B cell (primary cell): ENCODE measurements around the gene KRTAP10-12. TPM values are rescaled to one million over a fixed set of nuclear protein-coding genes. Genes with fewer than 3 reads are reported as not detected.

ENCODE experiments used
- ATAC-seq: fragments of 200-7000 bp; cut with Tn5 transposase; one replicate; pipeline ENCODE4 v1.10.0; 2021; ENCODE audit warnings: low read depth, mild to moderate bottlenecking, moderate number of reproducible peaks, moderate library complexity
- CTCF ChIA-PET: fragments of 350-600 bp; sonication (Branson Sonifier 250); formaldehyde crosslinking; loops from one replicate; lab custom pipeline; 2021; ENCODE audit warnings: antibody characterized with exemption, inconsistent platforms; lab: Charles Lee
- POLR2A ChIA-PET: fragments of 350-600 bp; sonication (Branson Sonifier 250); formaldehyde crosslinking; loops from one replicate; lab custom pipeline; 2021; ENCODE audit warnings: antibody characterized with exemption; lab: Charles Lee
- DNase-seq: peaks from one replicate; pipeline ENCODE4 v3.0.0; 2013
- H2AFZ ChIP-seq: 2 replicates; pipeline ENCODE4 v1.6.1; 2012; ENCODE audit warnings: mild to moderate bottlenecking, low read depth, low read length; ENCODE audit not compliant: insufficient read depth, poor library complexity, severe bottlenecking
- H3K27ac ChIP-seq, 2 donors: 1 replicate in 1 of 2; 2 replicates in 1 of 2; pipeline ENCODE4 v1.5.1; 2012 to 2013; ENCODE audit warnings: low read length in 2 of 2, mild to moderate bottlenecking in 2 of 2, moderate library complexity in 1 of 2
- H3K27me3 ChIP-seq, 4 experiments: fragments of 200-600 bp in 1 of 4; sonication (generic) in 1 of 4; replicated peaks in 1 of 4; 1 replicate in 2 of 4; 2 replicates in 2 of 4; pipeline versions ENCODE4 v1.6.1 to v1.7.0; 2013 to 2016; ENCODE audit warnings: low read length in 3 of 4, mild to moderate bottlenecking in 2 of 4, mixed read lengths in 1 of 4, moderate library complexity in 1 of 4; ENCODE audit not compliant: insufficient read depth in 4 of 4, control insufficient read depth in 3 of 4; ENCODE audit errors: control extremely low read depth in 1 of 4
- H3K36me3 ChIP-seq, 2 experiments: replicated peaks in 1 of 2; 1 replicate in 1 of 2; 2 replicates in 1 of 2; pipeline versions ENCODE4 v1.6.1 to v1.7.1; 2013; ENCODE audit warnings: low read length in 1 of 2; ENCODE audit not compliant: insufficient read depth in 2 of 2, control insufficient read depth in 1 of 2; ENCODE audit errors: control extremely low read depth in 1 of 2, extremely low read depth in 1 of 2
- H3K4me1 ChIP-seq, 2 donors: fragments of 200-600 bp in 1 of 2; sonication (generic) in 1 of 2; 1 replicate in 1 of 2; 2 replicates in 1 of 2; pipeline versions ENCODE4 v1.5.1 to v1.6.1; 2013 to 2017; ENCODE audit warnings: low read length in 2 of 2; ENCODE audit not compliant: control insufficient read depth in 2 of 2, insufficient read depth in 2 of 2
- H3K4me2 ChIP-seq: replicated peaks from 2 replicates; pipeline ENCODE3; 2012; ENCODE audit warnings: mild to moderate bottlenecking, low read depth, low read length; ENCODE audit not compliant: poor library complexity, severe bottlenecking
- H3K4me3 ChIP-seq, 5 experiments: fragments of 200-600 bp in 1 of 5; sonication (generic) in 1 of 5; 1 replicate in 3 of 5; 2 replicates in 2 of 5; pipeline versions ENCODE4 v1.5.1 to v1.7.0; 2011 to 2016; ENCODE audit warnings: low read length in 4 of 5, mild to moderate bottlenecking in 4 of 5, low read depth in 2 of 5, control low read depth in 1 of 5, moderate library complexity in 1 of 5; ENCODE audit not compliant: insufficient read depth in 1 of 5; ENCODE audit errors: control extremely low read depth in 1 of 5, extremely low read depth in 1 of 5
- H3K79me2 ChIP-seq: fragments of 200-600 bp; sonication (generic); one replicate; pipeline ENCODE4 v1.6.0; 2016; ENCODE audit warnings: low read length; ENCODE audit not compliant: control insufficient read depth, insufficient read depth
- H3K9ac ChIP-seq: fragments of 200-600 bp; sonication (generic); 2 replicates; pipeline ENCODE4 v1.6.1; 2017; ENCODE audit warnings: mild to moderate bottlenecking, low read length, moderate library complexity
- H3K9me3 ChIP-seq, 3 donors: one replicate each; pipeline versions ENCODE4 v1.6.1 to v1.7.1; 2013; ENCODE audit warnings: low read length in 2 of 3; ENCODE audit not compliant: control insufficient read depth in 2 of 3, insufficient read depth in 1 of 3; ENCODE audit errors: control extremely low read depth in 1 of 3
- H4K20me1 ChIP-seq: 2 replicates; pipeline ENCODE4 v1.6.0; 2012; ENCODE audit warnings: mild to moderate bottlenecking, low read length; ENCODE audit not compliant: insufficient read depth, control insufficient read depth, poor library complexity, severe bottlenecking
- H3K27ac Mint-ChIP-seq: one replicate; pipeline ENCODE4 v1.8.0; 2021; ENCODE audit warnings: mixed read lengths
- H3K27me3 Mint-ChIP-seq: one replicate; pipeline ENCODE4 v1.8.0; 2021; ENCODE audit warnings: mixed read lengths
- H3K4me1 Mint-ChIP-seq: one replicate; pipeline ENCODE4 v1.8.0; 2021; ENCODE audit warnings: mixed read lengths
- H3K4me3 Mint-ChIP-seq: one replicate; pipeline ENCODE4 v1.8.0; 2021; ENCODE audit warnings: mixed read lengths
- H3K9me3 Mint-ChIP-seq: one replicate; pipeline ENCODE4 v1.8.0; 2022; ENCODE audit warnings: mixed read lengths; ENCODE audit not compliant: insufficient read depth
- CTCF ChIP-seq: fragments of 200-600 bp; IDR thresholded peaks from one replicate; pipeline ENCODE4 v1.8.0; 2022; ENCODE audit warnings: antibody characterized with exemption, mild to moderate bottlenecking
- EZH2 ChIP-seq: IDR thresholded peaks from 2 replicates; pipeline ENCODE4 v1.6.1; 2012; ENCODE audit warnings: borderline replicate concordance, low read depth, mild to moderate bottlenecking, moderate library complexity, low read length; ENCODE audit not compliant: insufficient read depth, poor library complexity, severe bottlenecking
- WGBS: methylation state at CpG from one replicate; pipeline ENCODE4 v1.1.5; 2013; ENCODE audit warnings: missing lambda C conversion rate; ENCODE audit not compliant: insufficient coverage; 5-methylcytosine and 5-hydroxymethylcytosine counted together
- intact Hi-C: fragments of 100-400 bp; cut with micrococcal nuclease; formaldehyde crosslinking; loops from one replicate; pipeline ENCODE4 v1.10.0; 2022
- polyA plus RNA-seq: library from polyadenylated mRNA; depleted of rRNA; stranded (reverse); fragments of >200 nt; gene quantifications from 2 replicates; pipeline ENCODE4 v1.2.3, GENCODE V29; 2012
- total RNA-seq, 2 donors: library from RNA; stranded (reverse); fragments of 120-200 nt in 1 of 2; gene quantifications; 1 replicate in 1 of 2; 2 replicates in 1 of 2; pipeline versions ENCODE4 v1.2.3 to v1.2.4, GENCODE V29; 2013 to 2022

Gene KRTAP10-12
- total and polyA plus RNA-seq, 2 donors (not counting 1 experiment from before 2014, with no cell fraction given), result not detected

DNA sequence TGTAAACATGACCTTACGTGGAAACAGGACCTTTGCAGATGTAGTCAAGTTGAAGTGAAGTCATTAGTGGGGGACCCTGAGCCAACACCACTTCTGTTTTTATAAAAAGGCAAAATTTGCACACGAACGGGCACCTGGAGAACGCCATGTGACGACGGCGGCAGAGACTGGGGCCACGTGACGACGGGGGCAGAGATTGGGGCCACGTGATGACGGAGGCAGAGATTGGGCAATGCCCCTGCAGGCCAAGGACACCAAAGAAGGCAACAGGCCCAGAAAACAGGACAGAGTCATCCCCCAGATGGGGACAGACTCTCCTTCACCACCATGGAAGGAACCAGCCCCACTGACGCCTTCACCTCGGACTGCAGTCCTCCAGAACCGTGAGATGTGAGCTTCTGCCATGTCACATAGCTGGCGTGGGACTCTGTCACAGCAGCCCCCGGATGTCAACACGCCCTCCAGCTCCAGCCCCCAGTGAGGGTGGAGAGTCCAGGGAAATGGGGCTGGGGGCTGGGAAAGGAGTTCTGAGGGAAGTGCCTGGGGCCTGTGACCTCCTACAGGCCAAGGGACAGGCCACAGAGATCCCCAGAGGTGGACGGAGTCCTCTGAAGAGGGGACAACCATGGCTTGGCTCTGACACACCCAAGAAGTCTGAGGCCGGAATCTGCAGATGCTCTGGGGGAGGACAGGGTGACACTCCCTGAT lies 46.6 kb upstream of the KRTAP10-12 start:
- Histone ChIP-seq H3K9me3 (peaks cover 0 to 15% (median 0%) of the 10 kb centered on the region in 3 donors), H3K4me2 (no peak overlapping the region), H3K4me3 (no peak overlapping the region), H4K20me1 (no peaks in the 10 kb centered on the region), H3K36me3 (no peaks in the 10 kb centered on the region), H3K27ac (no peak overlapping the region), H3K79me2 (no peaks in the 10 kb centered on the region), H3K4me1 (no peaks in the 10 kb centered on the region), H3K9ac (no peak overlapping the region), H3K27me3 (peaks cover 0 to 2% (median 0%) of the 10 kb centered on the region in 4 experiments), H2AFZ (no peak overlapping the region)
- intact Hi-C loops, result no loop called here
- DNase-seq (no peak), ATAC-seq (no peak)
- ChIA-PET POLR2A (no interaction called here), CTCF (no interaction called here)
- H3K4me1 Mint-ChIP-seq, result no peaks in the 10 kb centered on the region
- H3K4me3 Mint-ChIP-seq, result no peak overlapping the region
- WGBS, result 91% methylated on average over 19 of the region's 20 CpGs
- no peaks in the 10 kb centered on the region for H3K9me3 Mint-ChIP-seq
- peaks cover 6% of the 10 kb centered on the region for H3K27me3 Mint-ChIP-seq
- no peak overlapping the region for H3K27ac Mint-ChIP-seq
- TF ChIP-seq CTCF, result no peak
- no peak for TF ChIP-seq EZH2

GRCh38 chr21:44650973-44651675 lies 45.8 kb upstream of the KRTAP10-12 start:
- Mint-ChIP-seq H3K27ac (no peak overlapping the region), H3K27me3 (peaks cover 6% of the 10 kb centered on the region), H3K4me3 (no peak overlapping the region), H3K4me1 (no peaks in the 10 kb centered on the region), H3K9me3 (peaks cover 3% of the 10 kb centered on the region)
- H3K27me3 ChIP-seq, result peaks cover 0 to 2% (median 0%) of the 10 kb centered on the region in 4 experiments
- ChIA-PET POLR2A (no interaction called here), CTCF (no interaction called here)
- no peak overlapping the region for H3K9ac ChIP-seq
- intact Hi-C loops, result no loop called here
- no peak overlapping the region for H2AFZ ChIP-seq
- no peaks in the 10 kb centered on the region for H3K36me3 ChIP-seq
- WGBS, result 86% methylated on average over 11 of the region's 12 CpGs
- no peak for ATAC-seq
- TF ChIP-seq EZH2 (no peak), CTCF (no peak)
- peaks cover 2 to 20% (median 3%) of the 10 kb centered on the region in 3 donors for H3K9me3 ChIP-seq
- no peak for DNase-seq
- H3K4me1 ChIP-seq, result no peaks in the 10 kb centered on the region
- H4K20me1 ChIP-seq, result no peaks in the 10 kb centered on the region
- H3K4me3 ChIP-seq, result no peak overlapping the region
- no peak overlapping the region for H3K27ac ChIP-seq
- H3K79me2 ChIP-seq, result no peaks in the 10 kb centered on the region
- no peak overlapping the region for H3K4me2 ChIP-seq
